MM.1S (cell line): ENCODE results near the gene DGUOK.

Source experiments
- EZH2 ChIP-seq: fragments of 300-600 bp; sonication (generic); optimal IDR thresholded peaks from 2 replicates; pipeline ENCODE3; 2017; ENCODE audit warnings: low read depth, mild to moderate bottlenecking, antibody characterized with exemption, low read length, mixed read lengths
- EZH2phosphoT487 ChIP-seq: fragments of 300-600 bp; sonication (generic); IDR thresholded peaks from 2 replicates; pipeline ENCODE4 v1.6.1; 2018; ENCODE audit warnings: antibody characterized with exemption, low read length
- TF ChIP-seq, protein P1 (sequence below): fragments of 300-600 bp; sonication (generic); IDR thresholded peaks from 2 replicates; pipeline ENCODE4 v1.5.1; 2016; ENCODE audit warnings: antibody characterized with exemption, low read length, mixed read lengths

GRCh38 chr2:73947412-73948018 is 20.8 kb downstream of the DGUOK start:
- TF ChIP-seq EZH2 (no peak), EZH2phosphoT487 (no peak)
- TF ChIP-seq, protein P1, sequence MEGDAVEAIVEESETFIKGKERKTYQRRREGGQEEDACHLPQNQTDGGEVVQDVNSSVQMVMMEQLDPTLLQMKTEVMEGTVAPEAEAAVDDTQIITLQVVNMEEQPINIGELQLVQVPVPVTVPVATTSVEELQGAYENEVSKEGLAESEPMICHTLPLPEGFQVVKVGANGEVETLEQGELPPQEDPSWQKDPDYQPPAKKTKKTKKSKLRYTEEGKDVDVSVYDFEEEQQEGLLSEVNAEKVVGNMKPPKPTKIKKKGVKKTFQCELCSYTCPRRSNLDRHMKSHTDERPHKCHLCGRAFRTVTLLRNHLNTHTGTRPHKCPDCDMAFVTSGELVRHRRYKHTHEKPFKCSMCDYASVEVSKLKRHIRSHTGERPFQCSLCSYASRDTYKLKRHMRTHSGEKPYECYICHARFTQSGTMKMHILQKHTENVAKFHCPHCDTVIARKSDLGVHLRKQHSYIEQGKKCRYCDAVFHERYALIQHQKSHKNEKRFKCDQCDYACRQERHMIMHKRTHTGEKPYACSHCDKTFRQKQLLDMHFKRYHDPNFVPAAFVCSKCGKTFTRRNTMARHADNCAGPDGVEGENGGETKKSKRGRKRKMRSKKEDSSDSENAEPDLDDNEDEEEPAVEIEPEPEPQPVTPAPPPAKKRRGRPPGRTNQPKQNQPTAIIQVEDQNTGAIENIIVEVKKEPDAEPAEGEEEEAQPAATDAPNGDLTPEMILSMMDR: no peak
